Testis (tissue), 2 donors: Measurements from ENCODE around the gene CUL5.

Source experiments
- CTCF ChIP-seq, 3 experiments: fragments of 450-650 bp in 2 of 3; fragments of 200-600 bp in 1 of 3; sonication (generic) in 1 of 3; IDR thresholded peaks; one replicate each; pipeline ENCODE4 v1.5.1; 2016 to 2019; ENCODE audit warnings: antibody characterized with exemption in 3 of 3, mild to moderate bottlenecking in 2 of 3, moderate library complexity in 1 of 3
- POLR2A ChIP-seq: fragments of 450-650 bp; IDR thresholded peaks from one replicate; pipeline ENCODE4 v1.6.1; 2017; ENCODE audit warnings: antibody characterized with exemption, mild to moderate bottlenecking, moderate library complexity

GRCh38 chr11:108115500-108116140 is 106.9 kb downstream of the CUL5 start:
- TF ChIP-seq CTCF (IDR thresholded peaks at IDR 0.05) (no peak), POLR2A (no peak)
